NT2/D1 (cell line): ENCODE results near the gene UBC.
A peak's percentile ranks its signal among the peaks of the same experiment; 100 is the strongest.

Source experiments
- SUZ12 ChIP-seq: IDR thresholded peaks from 2 replicates; pipeline ENCODE4 v1.6.1; 2011; ENCODE audit not compliant: insufficient read length, insufficient read depth; ENCODE audit errors: extremely low read depth
- YY1 ChIP-seq: IDR thresholded peaks from 2 replicates; pipeline ENCODE4 v1.6.1; 2011; ENCODE audit not compliant: insufficient read length, insufficient read depth

- no peak for TF ChIP-seq SUZ12
- peak; percentile 54 for TF ChIP-seq YY1
These were observed 50.8 kb downstream of the UBC start, which contains the start of gene SCARB1 for GRCh38 chr12:124863416-124864325.
